LNCAP (cell line): Measurements from ENCODE around the gene RBM15B.

ENCODE experiments used
- CTCF ChIP-seq: fragments of 450-650 bp; IDR thresholded peaks from 2 replicates; pipeline ENCODE4 v1.5.1; 2017; ENCODE audit warnings: mild to moderate bottlenecking

Gene RBM15B

GRCh38 chr3:51422211-51422610 is 31.1 kb downstream of the RBM15B start:
- TF ChIP-seq CTCF, result no peak

- TF ChIP-seq CTCF, result no peak
Measured at GRCh38 chr3:51426921-51427320, 35.8 kb downstream of the RBM15B start.

GRCh38 chr3:51429138-51429537 is 38.1 kb downstream of the RBM15B start:
- no peak for TF ChIP-seq CTCF

- no peak for TF ChIP-seq CTCF
Measured at GRCh38 chr3:51434110-51434509, 43.0 kb downstream of the RBM15B start.

- peak; percentile 88 for TF ChIP-seq CTCF
Measured at GRCh38 chr3:51434746-51435327, 43.8 kb downstream of the RBM15B start.

GRCh38 chr3:51436998-51437639 is 46.0 kb downstream of the RBM15B start:
- TF ChIP-seq CTCF, result no peak

GRCh38 chr3:51441282-51442030 is 50.4 kb downstream of the RBM15B start:
- no peak for TF ChIP-seq CTCF
